Neural progenitor cell (in vitro differentiated cells): ENCODE data around the gene IQCN.

ENCODE experiments used
- EZH2 ChIP-seq: fragments of 200-600 bp; sonication (generic); IDR thresholded peaks from 2 replicates; pipeline ENCODE4 v1.6.1; 2017; ENCODE audit warnings: antibody characterized with exemption, mild to moderate bottlenecking, moderate library complexity
- EZH2phosphoT487 ChIP-seq: fragments of 200-600 bp; sonication (generic); IDR thresholded peaks from 2 replicates; pipeline ENCODE4 v1.6.1; 2017; ENCODE audit warnings: antibody characterized with exemption
- TF ChIP-seq, protein P1 (sequence below): fragments of 200-600 bp; sonication (generic); IDR thresholded peaks from 2 replicates; pipeline ENCODE4 v1.5.1; 2017; ENCODE audit warnings: antibody characterized with exemption, mild to moderate bottlenecking

DNA sequence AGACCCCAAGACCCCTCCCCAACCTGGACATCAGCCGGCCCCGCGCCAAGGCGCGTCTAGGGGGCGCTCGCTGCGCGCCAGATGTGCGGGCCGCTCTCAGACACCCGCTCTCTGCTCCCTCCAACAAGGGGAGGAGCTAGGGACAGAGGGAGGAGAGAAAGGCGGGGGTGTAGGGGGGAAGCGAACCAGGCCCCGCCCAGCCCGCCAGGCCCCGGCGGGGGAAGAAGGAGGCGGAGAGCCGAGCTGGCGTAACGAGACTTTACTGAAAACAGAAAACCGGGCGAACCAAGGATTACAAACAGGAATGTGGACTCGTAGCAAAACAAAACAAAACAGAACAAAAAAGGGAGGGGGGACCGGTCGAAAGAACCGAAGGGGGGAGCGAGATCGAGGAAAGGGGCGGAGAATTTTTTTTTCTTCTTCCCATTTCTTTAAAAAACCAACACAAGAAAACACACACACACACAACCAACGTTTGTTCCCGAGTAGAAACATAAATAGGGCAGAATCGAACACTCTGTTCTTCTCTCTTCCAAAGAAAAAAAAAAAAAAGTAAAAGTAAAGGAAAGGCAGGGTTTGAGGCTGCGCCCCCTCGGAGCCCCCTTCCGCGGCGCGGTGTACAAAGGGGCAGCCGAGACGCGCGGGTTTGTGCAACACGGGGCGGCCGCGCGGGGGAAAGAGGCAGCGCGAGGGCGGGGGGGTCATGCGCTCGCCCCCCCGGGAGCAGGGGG is 5.4 kb upstream of the IQCN start:
- TF ChIP-seq, protein P1, sequence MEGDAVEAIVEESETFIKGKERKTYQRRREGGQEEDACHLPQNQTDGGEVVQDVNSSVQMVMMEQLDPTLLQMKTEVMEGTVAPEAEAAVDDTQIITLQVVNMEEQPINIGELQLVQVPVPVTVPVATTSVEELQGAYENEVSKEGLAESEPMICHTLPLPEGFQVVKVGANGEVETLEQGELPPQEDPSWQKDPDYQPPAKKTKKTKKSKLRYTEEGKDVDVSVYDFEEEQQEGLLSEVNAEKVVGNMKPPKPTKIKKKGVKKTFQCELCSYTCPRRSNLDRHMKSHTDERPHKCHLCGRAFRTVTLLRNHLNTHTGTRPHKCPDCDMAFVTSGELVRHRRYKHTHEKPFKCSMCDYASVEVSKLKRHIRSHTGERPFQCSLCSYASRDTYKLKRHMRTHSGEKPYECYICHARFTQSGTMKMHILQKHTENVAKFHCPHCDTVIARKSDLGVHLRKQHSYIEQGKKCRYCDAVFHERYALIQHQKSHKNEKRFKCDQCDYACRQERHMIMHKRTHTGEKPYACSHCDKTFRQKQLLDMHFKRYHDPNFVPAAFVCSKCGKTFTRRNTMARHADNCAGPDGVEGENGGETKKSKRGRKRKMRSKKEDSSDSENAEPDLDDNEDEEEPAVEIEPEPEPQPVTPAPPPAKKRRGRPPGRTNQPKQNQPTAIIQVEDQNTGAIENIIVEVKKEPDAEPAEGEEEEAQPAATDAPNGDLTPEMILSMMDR = peak; percentile 98
- TF ChIP-seq EZH2 (no peak), EZH2phosphoT487 (no peak)
